ENCODE data around the gene ATG5.

DNA sequence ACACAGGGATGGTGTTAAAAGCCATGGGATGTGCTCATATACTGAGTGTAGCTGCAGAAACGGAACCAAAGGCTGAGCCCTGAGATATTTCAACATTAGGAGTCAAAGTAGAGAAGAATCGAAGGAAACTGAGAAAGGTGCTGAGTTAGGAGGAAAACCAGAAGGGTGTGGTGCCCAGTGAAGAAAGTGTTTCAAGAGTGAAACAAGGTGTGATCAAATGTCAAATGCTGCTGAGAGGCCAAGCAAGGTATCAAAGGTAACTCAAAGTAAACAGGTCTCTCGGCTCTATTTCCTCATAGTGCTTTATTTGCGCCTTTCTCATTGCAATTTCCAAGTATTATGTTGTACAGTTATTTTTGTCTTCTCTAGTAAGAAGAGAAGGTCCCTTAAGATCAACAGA, 145.4 kb downstream of the ATG5 start:
- TF ChIP-seq, protein P1, sequence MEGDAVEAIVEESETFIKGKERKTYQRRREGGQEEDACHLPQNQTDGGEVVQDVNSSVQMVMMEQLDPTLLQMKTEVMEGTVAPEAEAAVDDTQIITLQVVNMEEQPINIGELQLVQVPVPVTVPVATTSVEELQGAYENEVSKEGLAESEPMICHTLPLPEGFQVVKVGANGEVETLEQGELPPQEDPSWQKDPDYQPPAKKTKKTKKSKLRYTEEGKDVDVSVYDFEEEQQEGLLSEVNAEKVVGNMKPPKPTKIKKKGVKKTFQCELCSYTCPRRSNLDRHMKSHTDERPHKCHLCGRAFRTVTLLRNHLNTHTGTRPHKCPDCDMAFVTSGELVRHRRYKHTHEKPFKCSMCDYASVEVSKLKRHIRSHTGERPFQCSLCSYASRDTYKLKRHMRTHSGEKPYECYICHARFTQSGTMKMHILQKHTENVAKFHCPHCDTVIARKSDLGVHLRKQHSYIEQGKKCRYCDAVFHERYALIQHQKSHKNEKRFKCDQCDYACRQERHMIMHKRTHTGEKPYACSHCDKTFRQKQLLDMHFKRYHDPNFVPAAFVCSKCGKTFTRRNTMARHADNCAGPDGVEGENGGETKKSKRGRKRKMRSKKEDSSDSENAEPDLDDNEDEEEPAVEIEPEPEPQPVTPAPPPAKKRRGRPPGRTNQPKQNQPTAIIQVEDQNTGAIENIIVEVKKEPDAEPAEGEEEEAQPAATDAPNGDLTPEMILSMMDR (IDR thresholded peaks at IDR 0.05): no peak
- TF ChIP-seq POLR2A (IDR thresholded peaks at IDR 0.05): no peak

Data from heart left ventricle (tissue), 13 donors.